Measurements from ENCODE around the gene SPESP1. TPM values are rescaled to one million over a fixed set of nuclear protein-coding genes. Genes with fewer than 3 reads are reported as not detected.
"Not testable (repeated sequence)": the region's sequence is repeated elsewhere in the genome, so short reads cannot be mapped to it uniquely, and the experiment has no call there.

SPESP1 gene
- total RNA-seq, 1 donor from 2014 or later: 1.5 TPM

GRCh38 chr15:68957696-68958095, 27.4 kb downstream of the SPESP1 start:
- no peak overlapping the region for H3K4me3 ChIP-seq
- TF ChIP-seq POLR2A (IDR thresholded peaks at IDR 0.05) (no peak), POLR2AphosphoS5 (IDR thresholded peaks at IDR 0.05; ENCODE audit: insufficient read depth in 1 of 2, low read depth in 1 of 2) (no peak), CTCF (IDR thresholded peaks at IDR 0.05) (no peak)
- no peak for DNase-seq (ENCODE audit: extremely low spot score in 2 of 2)
- no peak overlapping the region for H3K27ac ChIP-seq
- intact Hi-C loops (cut with DNase I): no loop called here
- no peaks in the 10 kb centered on the region for H3K36me3 ChIP-seq
- no peaks in the 10 kb centered on the region for H3K27me3 ChIP-seq
- H3K4me1 ChIP-seq: no peaks in the 10 kb centered on the region
- H3K9me3 ChIP-seq: no peaks in the 10 kb centered on the region

DNA sequence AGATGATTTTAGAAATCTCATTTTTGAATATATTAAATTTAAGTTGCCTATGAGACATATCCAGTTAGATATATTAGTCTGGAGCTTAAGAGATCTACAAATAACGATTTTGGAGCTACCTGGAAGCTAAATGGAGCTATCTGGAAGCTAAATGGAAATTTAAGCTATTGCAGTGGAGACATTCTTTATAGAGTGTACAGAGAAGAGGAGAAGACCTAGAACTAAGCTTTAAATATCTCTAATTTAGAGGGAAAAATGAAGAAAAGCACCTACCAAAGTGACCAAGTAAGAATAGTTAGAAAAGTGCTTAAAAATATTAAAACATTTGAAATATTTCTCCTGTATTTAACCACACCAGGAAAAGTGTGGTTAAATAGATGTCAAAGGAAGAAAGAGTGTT, 28.3 kb downstream of the SPESP1 start:
- no peak for DNase-seq (ENCODE audit: extremely low spot score in 2 of 2)
- TF ChIP-seq POLR2A (IDR thresholded peaks at IDR 0.05) (no peak), CTCF (IDR thresholded peaks at IDR 0.05) (no peak), POLR2AphosphoS5 (IDR thresholded peaks at IDR 0.05; ENCODE audit: insufficient read depth in 1 of 2, low read depth in 1 of 2) (no peak)
- H3K9me3 ChIP-seq: no peaks in the 10 kb centered on the region
- intact Hi-C loops (cut with DNase I): no loop called here
- H3K36me3 ChIP-seq: no peaks in the 10 kb centered on the region
- H3K27me3 ChIP-seq: no peaks in the 10 kb centered on the region
- H3K27ac ChIP-seq: no peak overlapping the region
- no peak overlapping the region for H3K4me3 ChIP-seq
- H3K4me1 ChIP-seq: no peaks in the 10 kb centered on the region

GRCh38 chr15:68962465-68962864, 32.1 kb downstream of the SPESP1 start:
- Histone ChIP-seq H3K36me3 (no peaks in the 10 kb centered on the region), H3K27me3 (no peaks in the 10 kb centered on the region), H3K9me3 (no peaks in the 10 kb centered on the region), H3K4me1 (no peaks in the 10 kb centered on the region), H3K27ac (no peak overlapping the region), H3K4me3 (no peak overlapping the region)
- intact Hi-C loops (cut with DNase I): no loop called here
- no peak for DNase-seq (ENCODE audit: extremely low spot score in 2 of 2)
- TF ChIP-seq POLR2AphosphoS5 (IDR thresholded peaks at IDR 0.05; ENCODE audit: insufficient read depth in 1 of 2, low read depth in 1 of 2) (no peak), POLR2A (IDR thresholded peaks at IDR 0.05) (no peak), CTCF (IDR thresholded peaks at IDR 0.05) (no peak)

DNA sequence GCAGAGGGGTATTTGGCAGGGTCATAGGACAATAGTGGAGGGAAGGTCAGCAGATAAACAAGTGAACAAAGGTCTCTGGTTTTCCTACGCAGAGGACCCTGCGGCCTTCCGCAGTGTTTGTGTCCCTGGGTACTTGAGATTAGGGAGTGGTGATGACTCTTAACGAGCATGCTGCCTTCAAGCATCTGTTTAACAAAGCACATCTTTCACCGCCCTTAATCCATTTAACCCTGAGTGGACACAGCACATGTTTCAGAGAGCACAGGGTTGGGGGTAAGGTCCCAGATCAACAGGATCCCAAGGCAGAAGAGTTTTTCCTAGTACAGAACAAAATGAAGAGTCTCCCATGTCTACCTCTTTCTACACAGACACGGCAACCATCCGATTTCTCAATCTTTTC, 33.4 kb downstream of the SPESP1 start:
- H3K36me3 ChIP-seq; DNase-seq (ENCODE audit: extremely low spot score in 2 of 2); H3K27ac ChIP-seq; intact Hi-C loops (cut with DNase I); H3K9me3 ChIP-seq; H3K4me1 ChIP-seq; H3K4me3 ChIP-seq; H3K27me3 ChIP-seq: not testable (repeated sequence)

GRCh38 chr15:68966996-68967395, 36.7 kb downstream of the SPESP1 start:
- intact Hi-C loops (cut with DNase I): no loop called here
- Histone ChIP-seq H3K9me3 (no peaks in the 10 kb centered on the region), H3K27ac (no peak overlapping the region), H3K4me3 (no peak overlapping the region), H3K4me1 (no peaks in the 10 kb centered on the region), H3K36me3 (no peaks in the 10 kb centered on the region), H3K27me3 (no peaks in the 10 kb centered on the region)
- TF ChIP-seq POLR2AphosphoS5 (IDR thresholded peaks at IDR 0.05; ENCODE audit: insufficient read depth in 1 of 2, low read depth in 1 of 2) (no peak), CTCF (IDR thresholded peaks at IDR 0.05) (no peak), POLR2A (IDR thresholded peaks at IDR 0.05) (no peak)
- no peak for DNase-seq (ENCODE audit: extremely low spot score in 2 of 2)

- H3K27me3 ChIP-seq: no peaks in the 10 kb centered on the region
- TF ChIP-seq POLR2A (IDR thresholded peaks at IDR 0.05): no peak
- TF ChIP-seq CTCF (IDR thresholded peaks at IDR 0.05): no peak
- no peak for TF ChIP-seq POLR2AphosphoS5 (IDR thresholded peaks at IDR 0.05; ENCODE audit: insufficient read depth in 1 of 2, low read depth in 1 of 2)
- no peak overlapping the region for H3K27ac ChIP-seq
- H3K4me1 ChIP-seq: no peaks in the 10 kb centered on the region
- H3K9me3 ChIP-seq: no peaks in the 10 kb centered on the region
- H3K36me3 ChIP-seq: no peaks in the 10 kb centered on the region
- DNase-seq (ENCODE audit: extremely low spot score in 2 of 2): no peak
- intact Hi-C loops (cut with DNase I): no loop called here
- H3K4me3 ChIP-seq: no peak overlapping the region
Observed at GRCh38 chr15:68967948-68968347, 37.6 kb downstream of the SPESP1 start.
